Heart right ventricle (tissue), 16 donors: ENCODE results near the gene ECPAS. TPM values are rescaled to one million over a fixed set of nuclear protein-coding genes. Genes with fewer than 3 reads are reported as not detected.

ENCODE experiments used
- ATAC-seq, 8 donors: fragments of 200-7000 bp; cut with Tn5 transposase; one replicate each; pipeline ENCODE4 v1.9.1; 2020; ENCODE audit warnings: mild to moderate bottlenecking in 8 of 8, moderate library complexity in 8 of 8, moderate number of reproducible peaks in 1 of 8
- DNase-seq, 2 donors: peaks; one replicate each; pipeline ENCODE4 v3.0.0-alpha.2; 2020
- H3K27ac ChIP-seq, 10 donors: fragments of 200-600 bp; sonication (generic) in 2 of 10; one replicate each; pipeline versions ENCODE4 v1.5.0 to v1.8.0; 2020 to 2022; ENCODE audit warnings: mild to moderate bottlenecking in 3 of 10
- H3K27me3 ChIP-seq, 7 donors: fragments of 200-600 bp; one replicate each; pipeline ENCODE4 v1.8.0; 2021 to 2022; ENCODE audit warnings: mild to moderate bottlenecking in 2 of 7
- H3K36me3 ChIP-seq, 9 donors: fragments of 200-600 bp; sonication (generic) in 1 of 9; one replicate each; pipeline versions ENCODE4 v1.5.0 to v1.8.0; 2020 to 2022; ENCODE audit warnings: mild to moderate bottlenecking in 2 of 9
- H3K4me1 ChIP-seq, 9 donors: fragments of 200-600 bp; sonication (generic) in 1 of 9; one replicate each; pipeline versions ENCODE4 v1.5.0 to v1.8.0; 2020 to 2022; ENCODE audit warnings: mild to moderate bottlenecking in 4 of 9
- H3K4me3 ChIP-seq, 10 donors: fragments of 200-600 bp; sonication (generic) in 2 of 10; one replicate each; pipeline versions ENCODE4 v1.5.0 to v1.8.0; 2020 to 2022; ENCODE audit warnings: mild to moderate bottlenecking in 7 of 10, moderate library complexity in 2 of 10
- H3K9me3 ChIP-seq, 11 donors: fragments of 200-600 bp in 10 of 11; sonication (generic) in 2 of 11; one replicate each; pipeline versions ENCODE4 v1.5.0 to v1.8.0; 2013 to 2022; ENCODE audit warnings: mild to moderate bottlenecking in 2 of 11, control low read depth in 1 of 11, moderate library complexity in 1 of 11
- CTCF ChIP-seq, 9 donors: fragments of 200-600 bp; sonication (generic) in 2 of 9; IDR thresholded peaks; one replicate each; pipeline versions ENCODE4 v1.5.0 to v1.8.0; 2021 to 2022; ENCODE audit warnings: antibody characterized with exemption in 9 of 9, mild to moderate bottlenecking in 5 of 9, moderate library complexity in 1 of 9
- WGBS, 2 donors: extraction: QIAGEN DNeasy Blood & Tissue Kit; methylation state at CpG; one replicate each; pipeline ENCODE4 v1.1.7; 2013; ENCODE audit warnings: inconsistent platforms in 1 of 2; 5-methylcytosine and 5-hydroxymethylcytosine counted together
- intact Hi-C, 10 donors: fragments of 100-400 bp; cut with DNase I; formaldehyde crosslinking; loops; one replicate each; pipeline versions ENCODE4 v1.11.1 to v1.14.2; 2022
- polyA plus RNA-seq, 2 donors: library from polyadenylated mRNA; stranded (reverse); fragments of 200-250 nt; gene quantifications; one replicate each; pipeline ENCODE4 v1.2.3, GENCODE V29; 2013
- total RNA-seq, 10 donors: library from RNA; stranded (reverse); fragmentation: NEBNext Ultra II Directional in 3 of 10; extraction: Animal tissue kit (Norgen Biotek cat#: 25700) in 3 of 10; gene quantifications; one replicate each; pipeline versions ENCODE4 v1.2.1 to v1.2.4, GENCODE V29; 2021 to 2023
- donor health status: Arrhythmogenic right ventricular cardiomyopathy.
- donor health status: ischemic (EF 13 %, LVEDD 7.1; RV severe dilation, severe dysfunction).
- donor health status: healthy with polysubstance abuse.
- donor health status: DM: no; HTN: yes; CAD: no.
- donor health status: DM: no; HTN: no; CAD: no.
- donor health status: ischemic (EF 25% LVEDD 6.9; RV normal size, moderate dysfunction).
- donor health status: ischemic (EF 25% LVEDD 5.7; RV mildly dilated, moderate dysfunction).
- donor health status: healthy.
- donor health status: DM: yes; HTN: yes; CAD: no.
- donor health status: Ischemic cardiomyopathy.
- donor health status: ischemic (EF 35%, LVEDD 5.7; RV mildly dilated, moderate dysfunction).
- donor health status: nonischemic (EF 11% LVEDD 7.7; RV severe dilation, severe dysfunction).
- donor health status: DM: yes; HTN: yes; CAD: no.
- donor health status: PGD.
- donor health status: ischemic (EF 29% LVEDD 5.4; RV normal size, mild dysfunction).
- donor health status: nonischemic (EF 23%, LVEDD 6.1; RV moderate dilation, normal function).

ECPAS gene
- total and polyA plus RNA-seq, 12 donors: 20.6 to 128 (median 108) TPM

DNA sequence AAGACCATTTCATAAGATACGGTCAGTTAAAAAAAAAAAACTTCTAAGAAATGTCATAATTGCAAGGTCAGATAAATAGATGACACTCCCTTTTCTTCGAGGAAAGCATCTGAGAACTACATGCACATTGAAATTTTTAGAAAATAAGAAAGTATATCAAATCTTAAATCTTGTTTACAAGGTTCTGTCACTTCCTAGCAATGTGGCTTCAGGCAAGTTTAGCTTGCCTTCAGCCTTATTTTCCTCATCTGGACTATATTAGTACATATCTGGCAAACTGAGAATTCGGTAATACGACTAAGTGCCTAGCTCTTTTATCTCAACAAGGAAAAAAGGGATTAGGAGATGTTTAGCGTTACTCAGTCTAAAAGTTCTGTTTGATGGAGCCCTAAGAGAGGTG lies 121.7 kb downstream of the ECPAS start:
- Histone ChIP-seq H3K27ac (no peak overlapping the region), H3K4me3 (no peak overlapping the region), H3K27me3 (no peaks in the 10 kb centered on the region), H3K4me1 (peaks cover 0 to under 1% (median 0%) of the 10 kb centered on the region in 9 donors), H3K9me3 (no peaks in the 10 kb centered on the region), H3K36me3 (peaks cover 0 to 80% (median 40%) of the 10 kb centered on the region in 9 donors)
- DNase-seq: no peak
- no peak for TF ChIP-seq CTCF (IDR thresholded peaks at IDR 0.05)
- intact Hi-C loops: no loop called here
- WGBS, 2 donors: 83 to 90% methylated on average over 5 of the region's 5 CpGs
- ATAC-seq: no peak

DNA sequence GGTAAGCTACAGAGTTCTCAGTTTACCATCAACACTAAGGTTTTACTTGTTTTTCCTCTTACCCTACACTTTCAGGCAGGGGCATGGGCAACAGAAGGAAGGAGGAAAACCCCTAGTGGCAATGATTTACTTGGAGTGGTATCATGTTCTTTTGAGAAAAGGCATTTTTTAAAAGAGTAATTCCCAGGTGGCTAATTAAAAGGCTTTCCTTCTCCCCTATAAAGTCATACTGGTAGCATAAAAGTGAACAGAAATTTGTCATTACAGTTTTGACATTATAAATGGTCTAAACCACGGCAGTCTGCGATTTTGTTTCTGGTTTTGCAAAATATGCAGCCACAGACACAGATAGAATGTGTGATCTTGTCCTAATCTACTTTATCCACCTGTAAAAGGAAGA lies 123.3 kb downstream of the ECPAS start:
- Histone ChIP-seq H3K36me3 (peaks cover 0 to 63% (median 31%) of the 10 kb centered on the region in 9 donors), H3K4me1 (peaks cover 0 to 9% (median 0%) of the 10 kb centered on the region in 9 donors), H3K27me3 (no peaks in the 10 kb centered on the region), H3K9me3 (no peaks in the 10 kb centered on the region), H3K27ac (no peak overlapping the region), H3K4me3 (no peak overlapping the region)
- intact Hi-C loops: no loop called here
- no peak for DNase-seq
- 94 to 97% methylated on average over 2 of the region's 2 CpGs for WGBS, 2 donors
- no peak for TF ChIP-seq CTCF (IDR thresholded peaks at IDR 0.05)
- ATAC-seq: no peak

- peak overlapping the region in 1 of 10 donors; percentile 16 for H3K27ac ChIP-seq
- no peaks in the 10 kb centered on the region for H3K9me3 ChIP-seq
- ATAC-seq: peak in 4 of 8 donors; percentile 26 to 78 (median 36)
- no peak for DNase-seq
- H3K4me3 ChIP-seq: no peak overlapping the region
- H3K4me1 ChIP-seq: peaks cover 0 to 9% (median 0%) of the 10 kb centered on the region in 9 donors
- intact Hi-C loops: no loop called here
- H3K27me3 ChIP-seq: no peaks in the 10 kb centered on the region
- 63 to 64% methylated on average over 11 of the region's 11 CpGs for WGBS, 2 donors
- no peak for TF ChIP-seq CTCF (IDR thresholded peaks at IDR 0.05)
- peaks cover 0 to 21% (median 8%) of the 10 kb centered on the region in 9 donors for H3K36me3 ChIP-seq
These were observed 127.5 kb downstream of the ECPAS start for GRCh38 chr9:111356481-111357244.

GRCh38 chr9:111352545-111352944 lies 131.6 kb downstream of the ECPAS start:
- no peaks in the 10 kb centered on the region for H3K9me3 ChIP-seq
- H3K36me3 ChIP-seq: no peaks in the 10 kb centered on the region
- intact Hi-C loops: no loop called here
- no peak overlapping the region for H3K4me3 ChIP-seq
- no peak for TF ChIP-seq CTCF (IDR thresholded peaks at IDR 0.05)
- no peak overlapping the region for H3K27ac ChIP-seq
- 56 to 67% methylated on average over 2 of the region's 2 CpGs for WGBS, 2 donors
- no peaks in the 10 kb centered on the region for H3K27me3 ChIP-seq
- no peak for DNase-seq
- ATAC-seq: no peak
- peaks cover 0 to 9% (median 0%) of the 10 kb centered on the region in 9 donors for H3K4me1 ChIP-seq
